HG03432 (cell line): ENCODE measurements around the gene LTK.

Experiments used
- ATAC-seq: cut with Tn5 transposase; IDR thresholded peaks from one replicate; pipeline ENCODE4 v1.9.1; 2021; ENCODE audit warnings: mild to moderate bottlenecking, moderate library complexity; ENCODE audit not compliant: unreplicated experiment

Gene LTK

DNA sequence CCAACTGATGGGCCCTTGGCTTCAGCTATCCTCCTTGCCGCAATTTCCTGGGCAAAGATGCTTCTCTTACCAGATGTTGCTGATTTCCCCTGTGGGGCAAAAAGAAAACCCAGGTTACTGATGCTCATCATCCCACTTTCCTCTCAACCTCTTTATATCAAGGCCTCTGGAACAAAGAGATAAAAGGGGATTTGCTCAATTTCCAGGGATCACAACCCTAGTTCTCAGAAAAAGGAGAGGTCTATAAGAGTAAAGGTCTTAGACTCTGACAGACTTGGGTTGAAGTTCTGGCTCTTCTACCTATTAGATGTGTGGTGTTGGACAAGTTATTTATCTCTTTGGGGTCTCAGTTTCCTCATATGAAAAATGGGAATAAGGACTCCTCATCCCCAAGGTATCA lies 21.9 kb upstream of the LTK start:
- ATAC-seq = no peak

DNA sequence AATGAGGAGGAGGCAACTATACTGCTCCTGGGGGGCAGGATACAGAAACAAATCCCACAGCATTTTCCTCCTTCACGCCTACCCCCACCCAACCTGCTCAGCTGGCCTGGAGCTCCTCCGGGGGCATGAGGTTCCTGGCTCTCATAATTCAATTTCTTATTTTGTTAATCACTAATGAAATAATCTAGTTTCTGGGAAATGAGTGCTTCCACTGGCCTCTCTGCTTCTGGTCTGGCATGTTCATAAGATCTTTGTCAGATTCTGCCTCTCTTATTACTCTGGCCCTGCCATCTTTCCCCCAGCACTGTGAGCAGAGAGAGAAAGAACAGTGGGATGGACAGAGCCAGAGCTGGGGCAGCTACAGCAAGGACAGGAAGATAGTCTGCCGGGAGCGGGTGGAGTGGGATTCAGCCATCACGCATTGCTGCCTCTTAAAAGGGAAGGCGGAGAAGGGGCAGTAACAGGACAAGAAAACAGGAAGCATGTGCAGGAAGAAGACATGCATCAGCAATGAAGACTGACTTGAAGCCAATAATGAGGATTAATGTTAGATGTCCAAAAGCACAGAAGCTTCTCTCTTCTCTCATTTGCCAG lies 16.8 kb upstream of the LTK start:
- no peak for ATAC-seq

GRCh38 chr15:41523097-41523496 lies 9.5 kb upstream of the LTK start:
- ATAC-seq = no peak

- ATAC-seq = no peak
Observed at GRCh38 chr15:41521614-41522013, 8.0 kb upstream of the LTK start.

- no peak for ATAC-seq
Observed at GRCh38 chr15:41520636-41521035, 7.0 kb upstream of the LTK start.

- no peak for ATAC-seq
Observed at GRCh38 chr15:41517895-41518449, 4.3 kb upstream of the LTK start.

- peak; percentile 35 for ATAC-seq
Observed at GRCh38 chr15:41512940-41513505, 604 bp downstream of the LTK start.

DNA sequence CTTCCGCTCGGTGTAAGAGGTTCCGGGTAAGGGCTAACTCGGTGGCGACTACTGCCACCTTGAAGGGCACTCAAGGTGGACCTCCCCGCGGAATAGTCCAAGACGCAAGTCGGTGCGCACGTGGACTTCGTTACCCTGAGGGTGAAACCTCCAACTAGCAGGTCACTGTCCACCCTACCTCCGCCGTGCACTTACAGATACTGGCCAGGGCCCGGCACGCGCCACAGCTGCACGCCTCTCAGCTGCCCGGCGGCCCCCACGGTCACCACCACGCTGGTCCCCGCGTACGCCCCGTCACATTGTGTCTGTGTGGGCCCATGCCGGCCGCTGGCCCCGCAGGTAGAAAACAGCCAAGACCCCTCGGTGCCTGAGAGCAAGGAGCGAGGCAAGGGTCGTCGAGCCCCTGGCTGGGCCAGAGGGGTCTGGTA lies 1.1 kb downstream of the LTK start:
- peak; percentile 12 for ATAC-seq

DNA sequence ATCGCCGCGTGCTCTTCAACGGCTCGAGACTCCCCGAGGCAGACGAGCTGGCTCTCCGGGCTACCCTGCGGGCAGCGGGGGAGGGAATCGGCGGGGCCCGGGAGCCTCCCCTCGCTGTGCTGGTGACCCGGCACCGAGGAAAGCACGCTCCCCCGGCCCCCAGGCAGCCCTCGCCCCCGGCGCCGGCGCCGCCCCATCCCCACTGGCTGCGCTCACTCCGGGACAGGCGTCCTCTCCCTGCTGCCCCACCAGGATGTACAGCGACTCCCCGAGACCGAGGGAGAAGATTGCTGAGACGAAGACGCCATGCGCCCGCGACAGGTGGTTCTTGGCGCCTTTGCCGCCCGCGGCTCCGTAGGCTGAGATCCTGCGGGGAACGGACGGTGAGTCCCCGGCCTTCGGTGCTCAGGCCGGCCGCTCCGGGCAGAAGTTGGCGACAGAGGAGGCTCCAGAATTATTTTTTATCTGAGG lies 1.7 kb downstream of the LTK start:
- no peak for ATAC-seq

GRCh38 chr15:41511331-41511898 lies 2.2 kb downstream of the LTK start:
- no peak for ATAC-seq

GRCh38 chr15:41510728-41511127 lies 2.9 kb downstream of the LTK start:
- no peak for ATAC-seq

- no peak for ATAC-seq
Observed at GRCh38 chr15:41507820-41508290, 5.8 kb downstream of the LTK start.

DNA sequence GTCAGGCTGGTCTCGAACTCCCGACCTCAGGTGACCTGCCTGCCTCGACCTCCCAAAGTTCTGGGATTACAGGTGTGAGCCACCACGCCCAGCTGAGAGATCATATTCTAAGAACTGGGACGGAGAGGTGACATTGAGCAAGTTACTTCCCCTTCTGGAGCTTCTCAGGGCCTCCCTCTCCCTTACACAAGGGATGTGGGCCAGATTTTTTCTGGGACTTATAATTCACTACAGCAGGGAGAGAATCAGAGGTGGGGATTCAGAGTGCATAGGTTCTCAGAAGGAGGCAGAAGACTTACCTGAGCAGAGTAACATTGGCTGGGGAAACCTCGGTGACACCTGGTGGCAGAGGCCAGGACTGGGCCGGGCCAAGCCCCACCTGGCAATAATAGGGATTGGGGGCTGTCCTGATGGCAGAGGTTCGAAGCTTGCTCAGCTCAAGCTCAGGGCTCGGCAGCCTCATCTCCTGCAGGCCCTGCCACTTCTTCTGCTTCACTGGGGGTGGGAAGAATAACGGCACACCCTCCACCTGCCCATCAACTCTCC lies 6.8 kb downstream of the LTK start:
- no peak for ATAC-seq

DNA sequence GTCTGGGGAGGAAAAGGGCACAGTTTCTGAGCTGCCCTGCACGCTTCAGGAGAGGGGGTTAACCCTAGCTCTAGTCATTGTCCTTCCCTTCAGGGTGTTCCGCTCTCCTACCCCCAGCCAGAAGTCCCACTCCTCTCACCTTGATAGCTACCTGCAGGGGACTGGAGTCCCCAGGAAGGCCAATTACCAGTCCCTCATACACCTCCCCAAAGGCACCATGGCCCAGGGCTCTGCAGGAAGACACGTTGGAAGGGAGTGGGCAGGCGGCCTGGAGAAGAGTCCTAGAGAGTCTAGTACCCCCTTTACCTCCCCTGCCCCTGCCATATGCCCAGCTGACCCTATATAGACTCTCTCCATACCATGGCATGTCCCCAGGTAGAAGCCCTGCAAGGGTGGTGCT lies 7.9 kb downstream of the LTK start:
- ATAC-seq = no peak

- ATAC-seq = no peak
Observed at GRCh38 chr15:41504751-41505492, 8.7 kb downstream of the LTK start.

- no peak for ATAC-seq
Observed at GRCh38 chr15:41503669-41504010, 10.0 kb downstream of the LTK start.

GRCh38 chr15:41502795-41503668 lies 10.6 kb downstream of the LTK start:
- no peak for ATAC-seq

DNA sequence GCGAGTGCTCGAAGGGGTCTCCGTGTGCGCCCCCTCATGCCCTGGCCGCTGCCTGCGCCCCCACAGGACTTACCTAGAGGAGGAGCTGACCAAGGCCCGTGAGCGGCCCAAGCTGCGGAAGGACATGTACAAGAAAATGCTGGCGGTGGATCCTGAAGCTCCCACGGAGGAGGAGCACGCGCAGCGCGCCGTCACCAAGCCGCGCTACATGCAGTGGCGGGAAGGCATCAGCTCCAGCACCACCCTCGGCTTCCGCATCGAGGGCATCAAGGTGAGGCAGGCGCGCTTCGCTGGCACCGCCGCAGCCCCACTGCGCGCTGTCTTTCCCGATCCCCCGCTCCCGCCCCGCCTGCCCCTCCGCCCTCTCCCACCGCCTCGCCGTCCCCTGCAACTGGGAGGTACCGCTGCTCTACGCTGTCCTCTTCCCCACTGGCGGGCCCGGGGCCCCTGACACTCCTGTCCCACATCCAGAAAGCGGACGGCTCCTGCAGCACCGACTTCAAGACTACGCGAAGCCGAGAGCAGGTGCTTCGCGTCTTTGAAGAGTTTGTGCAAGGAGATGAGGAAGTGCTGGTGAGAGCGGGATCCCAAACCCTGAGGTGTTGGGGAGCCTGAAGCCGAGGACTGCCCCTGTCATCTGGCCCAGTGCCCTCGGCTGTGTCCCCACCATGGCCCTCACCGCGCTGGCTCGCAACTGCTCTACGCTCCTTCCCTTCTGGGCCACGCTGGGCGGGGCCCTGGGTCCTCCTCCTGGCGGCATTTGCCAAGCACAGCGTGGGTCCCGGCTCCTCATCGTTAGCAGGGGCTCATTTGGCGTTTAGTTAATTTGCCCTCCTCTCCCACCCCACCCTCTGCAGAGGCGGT lies 11.5 kb downstream of the LTK start:
- ATAC-seq = no peak

DNA sequence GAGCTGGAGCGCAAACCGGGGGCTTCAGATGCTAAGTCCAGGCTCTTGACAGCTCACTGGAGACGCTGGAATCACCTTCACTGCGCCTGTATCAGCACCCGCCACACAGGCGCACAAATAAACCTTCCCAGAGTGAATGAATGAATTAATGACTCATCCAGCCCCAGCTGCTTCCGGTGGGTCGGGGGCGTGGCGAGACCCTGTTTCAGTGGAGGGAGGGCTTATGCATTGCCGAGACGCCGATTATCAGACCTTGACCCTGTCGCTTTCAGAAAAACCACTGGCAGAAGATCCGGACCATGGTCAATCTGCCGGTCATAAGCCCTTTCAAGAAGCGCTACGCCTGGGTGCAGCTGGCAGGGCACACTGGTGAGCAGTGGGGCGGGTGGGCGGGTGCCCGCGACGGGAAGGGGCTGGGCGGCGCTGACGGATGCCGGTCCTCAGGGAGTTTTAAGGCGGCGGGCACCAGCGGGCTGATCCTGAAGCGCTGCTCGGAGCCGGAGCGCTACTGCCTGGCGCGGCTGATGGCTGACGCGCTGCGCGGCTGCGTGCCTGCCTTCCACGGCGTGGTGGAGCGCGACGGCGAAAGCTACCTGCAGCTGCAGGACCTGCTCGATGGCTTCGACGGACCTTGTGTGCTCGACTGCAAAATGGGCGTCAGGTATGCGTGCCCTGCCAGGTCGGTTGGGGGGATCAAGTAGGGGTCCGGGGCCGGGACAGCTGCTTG lies 12.3 kb downstream of the LTK start:
- ATAC-seq = no peak
